Uterus (tissue), 4 donors: ENCODE measurements around the gene ZNF680. TPM values are rescaled to one million over a fixed set of nuclear protein-coding genes. Genes with fewer than 3 reads are reported as not detected.

Experiments
- DNase-seq, 2 donors: peaks; one replicate each; pipeline ENCODE4 v3.0.0-alpha.2; 2019 to 2020
- H3K27ac ChIP-seq, 2 donors: fragments of 200-600 bp; sonication (generic); 1 replicate in 1 of 2; 2 replicates in 1 of 2; pipeline ENCODE4 v1.5.1; 2016 to 2018
- H3K27me3 ChIP-seq, 2 donors: fragments of 200-600 bp; sonication (generic); one replicate each; pipeline ENCODE4 v1.5.1; 2018 to 2019; ENCODE audit warnings: control low read depth in 1 of 2
- H3K36me3 ChIP-seq, 2 donors: fragments of 200-600 bp; sonication (generic); one replicate each; pipeline ENCODE4 v1.5.1; 2019; ENCODE audit warnings: control low read depth in 1 of 2
- H3K4me1 ChIP-seq, 2 donors: fragments of 200-600 bp; sonication (generic); one replicate each; pipeline ENCODE4 v1.5.1; 2018 to 2019; ENCODE audit warnings: control low read depth in 1 of 2
- H3K4me3 ChIP-seq, 2 donors: fragments of 200-600 bp; sonication (generic); 1 replicate in 1 of 2; 2 replicates in 1 of 2; pipeline ENCODE4 v1.5.1; 2018 to 2019; ENCODE audit warnings: mild to moderate bottlenecking in 1 of 2
- H3K9me3 ChIP-seq, 2 donors: fragments of 200-600 bp; sonication (generic); one replicate each; pipeline ENCODE4 v1.5.1; 2019; ENCODE audit warnings: control low read depth in 1 of 2
- POLR2A ChIP-seq, 2 donors: fragments of 450-650 bp; IDR thresholded peaks; one replicate each; pipeline ENCODE4 v1.6.1; 2016; ENCODE audit warnings: antibody characterized with exemption in 2 of 2, mild to moderate bottlenecking in 1 of 2, moderate library complexity in 1 of 2
- intact Hi-C: fragments of 100-400 bp; cut with DNase I; formaldehyde crosslinking; loops from one replicate; pipeline ENCODE4 v1.15.1; 2023; ENCODE audit warnings: low total_unique reads
- total RNA-seq, 4 donors: library from RNA; depleted of rRNA in 3 of 4; stranded (reverse); fragments of >200 nt in 3 of 4; gene quantifications; one replicate each; pipeline versions ENCODE4 v1.1.0 to v1.2.4, GENCODE V29; 2014 to 2023
- TF ChIP-seq, protein P1 (sequence below), 4 experiments: fragments of 200-600 bp in 2 of 4; fragments of 450-650 bp in 2 of 4; sonication (generic) in 2 of 4; IDR thresholded peaks; one replicate each; pipeline ENCODE4 v1.5.1; 2016 to 2019; ENCODE audit warnings: antibody characterized with exemption in 4 of 4, mild to moderate bottlenecking in 2 of 4, moderate library complexity in 1 of 4
- donor health status: DM: yes; HTN: yes; CAD: no.

The ZNF680 gene
- total RNA-seq, 4 donors from 2014 or later: 5.1 to 47.2 (median 21.3) TPM

DNA sequence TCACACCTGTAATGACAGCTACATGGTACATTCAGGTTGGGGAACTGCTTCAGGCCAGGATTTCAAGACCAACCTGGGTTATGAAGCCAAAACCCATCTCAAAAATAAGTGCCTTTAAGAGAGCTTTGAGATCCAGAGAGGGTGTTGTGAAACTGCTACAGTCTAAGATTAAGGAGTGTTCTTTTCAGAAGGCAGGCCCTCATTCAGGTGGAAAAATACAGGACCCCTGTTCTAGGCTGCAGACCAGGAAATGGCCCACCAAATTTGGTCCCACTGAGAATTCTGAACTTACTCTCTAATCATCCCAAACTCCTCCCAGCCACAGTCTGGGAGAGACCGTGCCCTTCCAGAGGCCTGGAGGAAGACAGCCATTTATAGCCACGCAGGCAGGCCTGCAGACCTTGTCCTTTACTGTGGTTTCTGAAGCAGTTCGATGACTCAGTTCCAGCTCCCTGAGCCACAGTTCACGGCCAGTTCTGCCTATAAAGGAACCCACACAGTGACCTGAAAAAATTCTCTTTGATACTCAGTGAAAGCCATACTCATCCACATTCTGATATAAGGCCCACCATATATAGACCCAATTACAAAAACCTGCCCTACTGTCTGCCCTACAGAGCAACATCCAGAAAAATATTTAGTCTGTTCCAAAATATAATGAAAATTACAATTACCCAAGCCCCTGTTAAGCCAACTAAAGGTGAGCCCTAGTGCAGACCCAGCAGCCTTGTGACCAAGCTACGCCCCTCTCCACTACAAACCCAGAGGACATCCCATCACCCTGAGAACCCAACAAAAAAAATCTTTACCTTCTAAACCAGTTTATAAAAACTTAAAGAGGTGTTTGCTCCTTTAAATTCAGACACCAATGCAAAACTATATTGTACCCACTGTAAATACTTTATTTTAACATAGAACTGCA, 21.2 kb downstream of the ZNF680 start:
- Histone ChIP-seq H3K27ac (peak overlapping the region in 1 of 2 donors; percentile 36), H3K4me3 (no peak overlapping the region), H3K9me3 (no peaks in the 10 kb centered on the region), H3K4me1 (no peaks in the 10 kb centered on the region), H3K27me3 (no peaks in the 10 kb centered on the region), H3K36me3 (peaks cover 0 to 2% of the 10 kb centered on the region in 2 donors)
- TF ChIP-seq POLR2A (IDR thresholded peaks at IDR 0.05): no peak
- TF ChIP-seq, protein P1, sequence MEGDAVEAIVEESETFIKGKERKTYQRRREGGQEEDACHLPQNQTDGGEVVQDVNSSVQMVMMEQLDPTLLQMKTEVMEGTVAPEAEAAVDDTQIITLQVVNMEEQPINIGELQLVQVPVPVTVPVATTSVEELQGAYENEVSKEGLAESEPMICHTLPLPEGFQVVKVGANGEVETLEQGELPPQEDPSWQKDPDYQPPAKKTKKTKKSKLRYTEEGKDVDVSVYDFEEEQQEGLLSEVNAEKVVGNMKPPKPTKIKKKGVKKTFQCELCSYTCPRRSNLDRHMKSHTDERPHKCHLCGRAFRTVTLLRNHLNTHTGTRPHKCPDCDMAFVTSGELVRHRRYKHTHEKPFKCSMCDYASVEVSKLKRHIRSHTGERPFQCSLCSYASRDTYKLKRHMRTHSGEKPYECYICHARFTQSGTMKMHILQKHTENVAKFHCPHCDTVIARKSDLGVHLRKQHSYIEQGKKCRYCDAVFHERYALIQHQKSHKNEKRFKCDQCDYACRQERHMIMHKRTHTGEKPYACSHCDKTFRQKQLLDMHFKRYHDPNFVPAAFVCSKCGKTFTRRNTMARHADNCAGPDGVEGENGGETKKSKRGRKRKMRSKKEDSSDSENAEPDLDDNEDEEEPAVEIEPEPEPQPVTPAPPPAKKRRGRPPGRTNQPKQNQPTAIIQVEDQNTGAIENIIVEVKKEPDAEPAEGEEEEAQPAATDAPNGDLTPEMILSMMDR (IDR thresholded peaks at IDR 0.05): no peak
- intact Hi-C loops: no loop called here
- no peak for DNase-seq

GRCh38 chr7:64533756-64534155, 29.1 kb downstream of the ZNF680 start:
- Histone ChIP-seq H3K27ac (no peak overlapping the region), H3K4me1 (no peaks in the 10 kb centered on the region), H3K36me3 (no peaks in the 10 kb centered on the region), H3K27me3 (no peaks in the 10 kb centered on the region), H3K4me3 (no peak overlapping the region), H3K9me3 (no peaks in the 10 kb centered on the region)
- TF ChIP-seq, protein P1 (IDR thresholded peaks at IDR 0.05): no peak
- TF ChIP-seq POLR2A (IDR thresholded peaks at IDR 0.05): no peak
- DNase-seq: no peak
- intact Hi-C loops: no loop called here

DNA sequence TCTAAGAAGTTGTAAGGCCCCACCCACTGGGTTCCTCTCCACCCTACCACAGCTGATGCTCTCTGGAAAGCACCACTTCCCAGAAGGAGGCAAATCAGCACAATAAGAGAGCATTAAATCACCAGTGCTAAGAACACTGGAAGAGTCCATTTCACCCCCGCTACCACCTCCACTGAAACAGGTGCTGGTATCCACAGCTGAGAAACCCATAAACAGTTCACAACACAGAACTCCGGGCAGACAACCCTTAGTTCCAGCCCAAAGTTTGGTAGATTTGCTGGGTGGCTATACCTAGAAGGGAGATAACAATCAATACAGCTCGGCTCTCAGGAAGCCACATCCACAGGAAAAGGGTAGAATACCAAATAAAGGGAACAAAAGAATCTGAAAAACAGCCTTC, 34.1 kb downstream of the ZNF680 start:
- TF ChIP-seq, protein P1 (IDR thresholded peaks at IDR 0.05): no peak
- no peak for TF ChIP-seq POLR2A (IDR thresholded peaks at IDR 0.05)
- H3K36me3 ChIP-seq: no peaks in the 10 kb centered on the region
- H3K4me3 ChIP-seq: no peak overlapping the region
- no peak overlapping the region for H3K27ac ChIP-seq
- no peaks in the 10 kb centered on the region for H3K4me1 ChIP-seq
- intact Hi-C loops: no loop called here
- H3K27me3 ChIP-seq: no peaks in the 10 kb centered on the region
- peaks cover 0 to 28% of the 10 kb centered on the region in 2 donors for H3K9me3 ChIP-seq
- no peak for DNase-seq

DNA sequence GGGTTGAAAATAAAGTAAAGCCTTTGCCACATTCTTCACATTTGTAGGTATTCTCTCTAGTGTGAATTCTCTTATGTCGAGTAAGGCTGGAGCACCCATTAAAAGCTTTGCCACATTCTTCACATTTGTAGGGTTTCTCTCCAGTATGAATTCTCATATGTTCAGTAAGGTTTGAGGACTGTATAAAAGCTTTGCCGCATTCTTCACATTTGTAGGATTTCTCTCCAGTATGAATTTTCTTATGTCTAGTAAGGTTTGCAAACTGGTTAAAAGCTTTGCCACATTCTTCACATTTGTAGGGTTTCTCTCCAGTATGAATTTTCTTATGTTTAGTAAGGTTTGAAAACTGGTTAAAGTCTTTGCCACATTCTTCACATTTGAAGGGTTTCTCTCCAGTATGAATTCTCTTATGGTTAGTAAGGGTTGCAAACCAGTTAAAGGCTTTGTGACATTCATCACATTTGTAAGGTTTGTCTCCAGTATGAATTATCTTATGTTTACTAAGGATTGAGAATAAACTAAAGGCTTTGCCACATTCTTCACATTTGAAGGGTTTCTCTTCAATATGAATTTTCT, 41.4 kb downstream of the ZNF680 start:
- Histone ChIP-seq H3K27ac (no peak overlapping the region), H3K4me3 (no peak overlapping the region), H3K9me3 (peaks cover 0 to 50% of the 10 kb centered on the region in 2 donors), H3K4me1 (no peaks in the 10 kb centered on the region), H3K27me3 (no peaks in the 10 kb centered on the region), H3K36me3 (peaks cover 0 to 5% of the 10 kb centered on the region in 2 donors)
- DNase-seq: no peak
- intact Hi-C loops: no loop called here
- TF ChIP-seq, protein P1 (IDR thresholded peaks at IDR 0.05): no peak
- TF ChIP-seq POLR2A (IDR thresholded peaks at IDR 0.05): no peak

DNA sequence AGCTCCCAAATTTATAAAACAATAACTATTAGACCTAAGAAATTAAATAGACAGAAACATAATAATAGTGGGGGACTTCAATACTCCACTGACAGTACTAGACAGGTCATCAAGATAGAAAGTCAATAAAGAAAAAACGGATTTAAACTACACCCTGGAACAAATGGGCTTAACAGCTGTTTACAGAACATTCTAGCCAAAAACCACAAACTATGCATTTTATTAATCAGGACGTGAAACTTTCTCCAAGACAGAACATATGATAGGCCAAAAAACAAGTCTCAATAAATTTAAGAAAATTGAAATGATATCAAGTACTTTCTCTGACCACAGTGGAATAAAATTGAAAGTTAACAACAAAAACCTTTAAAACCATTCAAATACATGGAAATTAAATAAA, 46.4 kb downstream of the ZNF680 start:
- Histone ChIP-seq H3K9me3 (peaks cover 0 to 20% of the 10 kb centered on the region in 2 donors), H3K27ac (peak overlapping the region in 1 of 2 donors; percentile 70), H3K36me3 (peaks cover 0 to 5% of the 10 kb centered on the region in 2 donors), H3K4me1 (no peaks in the 10 kb centered on the region), H3K4me3 (no peak overlapping the region), H3K27me3 (no peaks in the 10 kb centered on the region)
- DNase-seq: no peak
- intact Hi-C loops: no loop called here
- TF ChIP-seq, protein P1 (IDR thresholded peaks at IDR 0.05): no peak
